MM.1S (cell line): ENCODE measurements around the gene YEATS2.

ENCODE experiments used
- EZH2 ChIP-seq: fragments of 300-600 bp; sonication (generic); optimal IDR thresholded peaks from 2 replicates; pipeline ENCODE3; 2017; ENCODE audit warnings: low read depth, mild to moderate bottlenecking, antibody characterized with exemption, low read length, mixed read lengths
- EZH2phosphoT487 ChIP-seq: fragments of 300-600 bp; sonication (generic); IDR thresholded peaks from 2 replicates; pipeline ENCODE4 v1.6.1; 2018; ENCODE audit warnings: antibody characterized with exemption, low read length
- TF ChIP-seq, protein P1 (sequence below): fragments of 300-600 bp; sonication (generic); IDR thresholded peaks from 2 replicates; pipeline ENCODE4 v1.5.1; 2016; ENCODE audit warnings: antibody characterized with exemption, low read length, mixed read lengths

DNA sequence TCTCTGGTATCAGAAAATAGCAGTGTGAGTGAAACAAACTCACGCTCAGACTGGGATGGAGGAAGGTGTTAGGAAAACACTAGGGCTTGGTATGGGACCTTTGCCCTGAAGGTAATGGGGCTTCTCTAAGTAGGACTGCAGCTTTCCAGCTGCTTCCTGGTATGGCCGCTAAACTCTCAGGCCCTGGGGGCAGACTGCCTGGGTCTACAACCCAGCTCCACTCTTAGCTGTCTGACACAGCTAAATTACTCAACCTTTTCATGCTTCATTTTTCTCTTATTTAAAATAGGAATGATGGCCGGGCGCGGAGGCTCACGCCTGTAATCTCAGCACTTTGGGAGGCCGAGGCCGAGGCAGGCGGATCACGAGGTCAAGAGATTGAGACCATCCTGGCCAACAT lies 5.2 kb upstream of the YEATS2 start:
- TF ChIP-seq, protein P1, sequence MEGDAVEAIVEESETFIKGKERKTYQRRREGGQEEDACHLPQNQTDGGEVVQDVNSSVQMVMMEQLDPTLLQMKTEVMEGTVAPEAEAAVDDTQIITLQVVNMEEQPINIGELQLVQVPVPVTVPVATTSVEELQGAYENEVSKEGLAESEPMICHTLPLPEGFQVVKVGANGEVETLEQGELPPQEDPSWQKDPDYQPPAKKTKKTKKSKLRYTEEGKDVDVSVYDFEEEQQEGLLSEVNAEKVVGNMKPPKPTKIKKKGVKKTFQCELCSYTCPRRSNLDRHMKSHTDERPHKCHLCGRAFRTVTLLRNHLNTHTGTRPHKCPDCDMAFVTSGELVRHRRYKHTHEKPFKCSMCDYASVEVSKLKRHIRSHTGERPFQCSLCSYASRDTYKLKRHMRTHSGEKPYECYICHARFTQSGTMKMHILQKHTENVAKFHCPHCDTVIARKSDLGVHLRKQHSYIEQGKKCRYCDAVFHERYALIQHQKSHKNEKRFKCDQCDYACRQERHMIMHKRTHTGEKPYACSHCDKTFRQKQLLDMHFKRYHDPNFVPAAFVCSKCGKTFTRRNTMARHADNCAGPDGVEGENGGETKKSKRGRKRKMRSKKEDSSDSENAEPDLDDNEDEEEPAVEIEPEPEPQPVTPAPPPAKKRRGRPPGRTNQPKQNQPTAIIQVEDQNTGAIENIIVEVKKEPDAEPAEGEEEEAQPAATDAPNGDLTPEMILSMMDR = no peak
- TF ChIP-seq EZH2 = no peak
- no peak for TF ChIP-seq EZH2phosphoT487
